Fibroblast of lung (primary cell): ENCODE measurements around the gene LENG9.
"Not testable (repeated sequence)": the region's sequence is repeated elsewhere in the genome, so short reads cannot be mapped to it uniquely, and the experiment has no call there.

Source experiments
- CTCF ChIP-seq, 2 donors: IDR thresholded peaks in 1 of 2; conservative IDR thresholded peaks in 1 of 2; 1 replicate in 1 of 2; 2 replicates in 1 of 2; pipeline ENCODE4 v1.5.1; 2011 to 2012; ENCODE audit warnings: low read length in 2 of 2, control low read depth in 1 of 2, inconsistent platforms in 1 of 2, low read depth in 1 of 2, mild to moderate bottlenecking in 1 of 2
- EZH2 ChIP-seq: IDR thresholded peaks from 2 replicates; pipeline ENCODE4 v1.5.1; 2012; ENCODE audit warnings: low read length, control low read depth, mild to moderate bottlenecking; ENCODE audit errors: missing control alignments

DNA sequence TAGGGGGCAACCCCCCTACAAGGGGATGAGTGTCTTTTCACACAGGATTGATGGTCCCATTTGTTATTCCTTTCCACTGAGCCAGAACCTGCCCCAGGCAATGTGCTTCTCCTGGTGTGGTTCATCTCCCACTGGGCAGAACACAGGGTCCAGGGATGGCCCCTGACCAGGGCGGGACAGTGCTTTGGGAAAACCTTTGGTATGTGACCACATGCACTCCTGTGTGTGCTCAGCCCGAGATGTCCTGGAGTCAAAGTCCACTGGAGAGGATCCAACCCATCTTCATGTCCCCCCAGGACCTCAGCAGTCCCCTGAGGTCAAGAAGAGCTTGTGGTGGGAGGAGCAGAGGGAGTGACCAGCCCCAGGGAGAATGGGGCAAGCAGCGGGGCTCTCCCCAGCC is 44.9 kb upstream of the LENG9 start:
- TF ChIP-seq EZH2; CTCF (conservative IDR thresholded peaks at IDR 0.05 in 1 of 2, IDR thresholded peaks at IDR 0.05 in 1 of 2; ENCODE audit: low read depth in 1 of 2, low read length in 2 of 2): not testable (repeated sequence)
